ENCODE results near the gene ZNF394. TPM values are rescaled to one million over a fixed set of nuclear protein-coding genes. Genes with fewer than 3 reads are reported as not detected.

Gene ZNF394
- polyA plus RNA-seq, 1 of the 3 experiments (the other 2 are of a cell fraction), result 19.8 TPM

GRCh38 chr7:99456288-99456687 is 43.8 kb downstream of the ZNF394 start:
- peaks cover 0 to 2% of the 10 kb centered on the region in 2 experiments; a peak in 1 of 4 replicates for H3K4me1 ChIP-seq (ENCODE audit: control insufficient read depth in 1 of 2, insufficient read depth in 2 of 2, low read depth in 1 of 2, low read length in 1 of 2)
- peaks cover 49% of the 10 kb centered on the region for H4K20me1 ChIP-seq (ENCODE audit: insufficient read depth)
- no peak overlapping the region for H3K27ac ChIP-seq (ENCODE audit: low read depth in 2 of 2, low read length in 1 of 2)
- no peak overlapping the region for H3K4me2 ChIP-seq
- TF ChIP-seq POLR2AphosphoS5 (IDR thresholded peaks at IDR 0.05; ENCODE audit: low read depth, low read length) (peak; percentile 53; the same call in 1 of the 2 replicates), MEF2A (IDR thresholded peaks at IDR 0.05; ENCODE audit: borderline replicate concordance, low read depth) (no peak), REST (IDR thresholded peaks at IDR 0.05; ENCODE audit: low read depth, low read length) (no peak)
- H3F3A ChIP-seq (replicated peaks; ENCODE audit: insufficient read depth), result peaks cover 37% of the 10 kb centered on the region
- 85% methylated on average over 13 of the region's 13 CpGs for WGBS (ENCODE audit: low lambda C conversion rate)
- ChIA-PET CTCF (interaction anchor here (0.9 to 1.3 kb wide), 2 partner anchors 10 to 16 kb away, joined by 3 to 5 read pairs; partner anchors contain the start of gene ATP5MF), POLR2A (interaction anchor here (0.9 to 1.3 kb wide), 2 partner anchors 16 to 18 kb away, joined by 3 to 4 read pairs; partner anchors contain the start of gene PTCD1)
- peaks cover 61 to 93% of the 10 kb centered on the region in 2 experiments for H3K36me3 ChIP-seq (replicated peaks in 1 of 2; ENCODE audit: control insufficient read depth in 1 of 2, insufficient read depth in 2 of 2, low read length in 1 of 2)
- H3K4me3 ChIP-seq (ENCODE audit: low read depth in 2 of 2, low read length in 1 of 2), result no peak overlapping the region
- no peaks in the 10 kb centered on the region for H3K9me2 ChIP-seq
- no peaks in the 10 kb centered on the region for H3K9me3 ChIP-seq
- DNase-seq, result no peak
- no peaks in the 10 kb centered on the region for H3K27me3 ChIP-seq (ENCODE audit: insufficient read depth)
- H3K9ac ChIP-seq, result no peak overlapping the region
- H3K79me2 ChIP-seq (ENCODE audit: insufficient read depth), result peaks cover 53% of the 10 kb centered on the region
- H2AFZ ChIP-seq (ENCODE audit: low read depth), result no peak overlapping the region

GRCh38 chr7:99455874-99456273 is 44.2 kb downstream of the ZNF394 start:
- peaks cover 0 to 2% of the 10 kb centered on the region in 2 experiments; a peak in 1 of 4 replicates for H3K4me1 ChIP-seq (ENCODE audit: control insufficient read depth in 1 of 2, insufficient read depth in 2 of 2, low read depth in 1 of 2, low read length in 1 of 2)
- H3K79me2 ChIP-seq (ENCODE audit: insufficient read depth), result peaks cover 48% of the 10 kb centered on the region
- peaks cover 63 to 96% of the 10 kb centered on the region in 2 experiments for H3K36me3 ChIP-seq (replicated peaks in 1 of 2; ENCODE audit: control insufficient read depth in 1 of 2, insufficient read depth in 2 of 2, low read length in 1 of 2)
- no peak overlapping the region for H3K27ac ChIP-seq (ENCODE audit: low read depth in 2 of 2, low read length in 1 of 2)
- no peak overlapping the region for H2AFZ ChIP-seq (ENCODE audit: low read depth)
- H3K9ac ChIP-seq, result no peak overlapping the region
- no peaks in the 10 kb centered on the region for H3K27me3 ChIP-seq (ENCODE audit: insufficient read depth)
- TF ChIP-seq RFX5 (IDR thresholded peaks at IDR 0.05; ENCODE audit: low read length) (no peak), YY1 (IDR thresholded peaks at IDR 0.05; ENCODE audit: low read depth) (no peak), GATA2 (CRISPR knock-in tag; IDR thresholded peaks at IDR 0.05) (no peak), TEAD4 (IDR thresholded peaks at IDR 0.05; ENCODE audit: borderline replicate concordance, insufficient read depth) (no peak), RCOR1 (IDR thresholded peaks at IDR 0.05; ENCODE audit: low read length) (no peak), MXI1 (IDR thresholded peaks at IDR 0.05; ENCODE audit: low read depth, low read length) (no peak), USF2 (IDR thresholded peaks at IDR 0.05; ENCODE audit: borderline replicate concordance, low read depth, low read length) (no peak), EZH2phosphoT487 (IDR thresholded peaks at IDR 0.05; ENCODE audit: borderline replicate concordance, low read depth) (no peak)
- DNase-seq, result peak; percentile 24
- H4K20me1 ChIP-seq (ENCODE audit: insufficient read depth), result peaks cover 45% of the 10 kb centered on the region
- POLR2A ChIA-PET, result interaction anchor here (0.9 to 1.3 kb wide), 2 partner anchors 15 to 18 kb away, joined by 3 to 4 read pairs; partner anchors contain the start of gene PTCD1
- no peak overlapping the region for H3K4me2 ChIP-seq
- WGBS (ENCODE audit: low lambda C conversion rate), result 83% methylated on average over 9 of the region's 9 CpGs
- H3K9me2 ChIP-seq, result no peaks in the 10 kb centered on the region
- H3K4me3 ChIP-seq (ENCODE audit: low read depth in 2 of 2, low read length in 1 of 2), result no peak overlapping the region
- peaks cover 37% of the 10 kb centered on the region for H3F3A ChIP-seq (replicated peaks; ENCODE audit: insufficient read depth)
- H3K9me3 ChIP-seq, result no peaks in the 10 kb centered on the region
- CTCF ChIA-PET, result interaction anchor here (0.9 to 1.3 kb wide), 2 partner anchors 10 to 16 kb away, joined by 3 to 5 read pairs; partner anchors contain the start of gene ATP5MF
